Hematopoietic multipotent progenitor cell (in vitro differentiated cells): ENCODE measurements around the gene ZNF565. TPM values are rescaled to one million over a fixed set of nuclear protein-coding genes. Genes with fewer than 3 reads are reported as not detected.
"Not testable (repeated sequence)": the region's sequence is repeated elsewhere in the genome, so short reads cannot be mapped to it uniquely, and the experiment has no call there.

ENCODE experiments used
- DNase-seq, 3 donors: peaks; one replicate each; pipeline ENCODE4 v3.0.0-alpha.2; 2011 to 2015; ENCODE audit warnings: low read depth in 2 of 3, low spot score in 2 of 3
- total RNA-seq: library from RNA; depleted of rRNA; stranded (reverse); fragments of >200 nt; gene quantifications from one replicate; pipeline ENCODE4 v1.2.3, GENCODE V29; 2012

The ZNF565 gene
- total RNA-seq: 3.2 TPM

GRCh38 chr19:36214386-36215275 lies at the start of gene ZNF565, which contains the start of gene ZNF146:
Gene ZNF565, minus strand, starts transcription at chr19:36214665. Its CDS starts 12,680 bp downstream, at chr19:36201985.
Gene ZNF146, plus strand, starts transcription at chr19:36215106. Its CDS starts 21,335 bp downstream, at chr19:36236441.
- DNase-seq: peak; percentile 90 to 99 (median 97)

DNA sequence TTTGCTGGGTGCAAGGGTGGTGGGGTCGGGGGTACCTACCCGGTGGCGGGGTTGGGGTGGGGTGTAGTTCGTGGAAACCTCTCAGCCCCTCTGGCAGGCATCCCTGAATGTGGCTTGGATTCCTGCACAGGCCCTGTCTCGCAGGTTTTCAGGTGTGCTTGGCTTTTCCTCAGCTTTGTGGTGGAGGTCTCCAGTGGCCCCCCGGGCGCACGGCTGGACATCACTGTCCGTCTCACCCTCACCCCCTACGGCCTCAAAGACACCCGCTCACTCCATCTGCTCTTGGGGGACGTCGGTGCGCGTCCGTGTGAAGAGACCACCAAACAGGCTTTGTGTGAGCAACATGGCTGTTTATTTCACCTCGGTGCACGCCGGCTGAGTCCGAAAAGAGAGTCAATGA lies 44.7 kb upstream of the ZNF565 start:
- no peak for DNase-seq

DNA sequence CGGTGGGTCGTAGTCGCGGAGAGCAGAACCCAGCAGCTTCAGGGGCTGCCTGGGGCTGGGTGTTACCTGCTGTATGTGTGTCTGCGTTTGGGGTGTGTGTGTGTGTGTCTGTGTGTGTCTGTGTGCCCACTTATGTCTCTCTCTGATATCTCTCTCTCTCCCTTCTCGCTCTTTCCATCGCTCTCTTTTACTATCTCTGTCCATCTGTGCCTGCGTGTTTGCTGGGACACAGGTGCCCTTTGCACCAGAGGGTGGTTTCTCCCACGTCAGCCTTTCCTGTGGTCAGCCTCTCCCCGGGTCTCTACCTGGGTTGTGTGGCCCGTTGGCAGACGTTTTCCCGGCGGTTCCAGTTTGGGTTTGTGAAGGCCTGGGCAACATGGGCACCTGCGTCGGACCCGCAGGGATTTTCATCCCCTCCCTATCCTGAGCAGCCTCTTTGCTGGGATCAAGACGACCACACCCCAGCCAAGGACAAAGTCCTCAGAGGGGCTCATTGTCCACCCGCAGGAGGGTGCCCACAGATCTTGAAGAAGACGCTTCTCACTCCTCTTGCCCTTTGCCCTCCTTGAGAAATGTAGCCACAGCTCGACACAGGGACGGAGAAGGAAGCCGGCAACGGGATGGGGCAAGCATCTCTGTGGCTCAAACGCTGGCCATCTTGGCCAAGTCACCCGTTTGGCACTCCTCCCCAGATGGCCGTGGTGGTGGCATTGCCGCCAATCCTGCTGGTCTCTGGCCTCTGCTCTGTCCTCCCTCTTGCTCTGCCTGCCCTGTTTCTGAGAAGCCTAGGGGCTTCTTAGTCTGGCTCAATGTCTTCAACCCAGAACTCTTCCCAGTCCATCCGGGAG lies 43.8 kb upstream of the ZNF565 start:
- DNase-seq: no peak

DNA sequence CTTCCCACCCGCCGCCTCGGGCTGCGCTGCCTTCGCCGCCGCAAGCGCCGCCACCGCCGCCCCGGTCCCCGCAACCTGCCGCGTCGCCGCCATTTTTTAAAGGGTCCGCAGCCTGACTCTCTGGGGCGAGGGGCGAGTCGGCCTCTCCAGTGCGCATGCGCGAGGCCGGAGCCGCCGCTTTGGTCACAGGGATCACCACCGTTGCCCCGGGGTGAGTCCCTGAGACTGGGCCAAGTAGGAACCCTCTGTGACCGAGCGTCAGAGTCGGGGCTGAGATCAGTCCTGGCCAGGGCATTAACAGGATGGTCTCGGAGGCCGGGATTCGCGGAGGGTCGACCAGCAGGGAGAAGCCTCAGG lies 43.0 kb upstream of the ZNF565 start:
- DNase-seq: peak in 1 of 3 donors; percentile 14

GRCh38 chr19:36256853-36257519 lies 42.5 kb upstream of the ZNF565 start:
- DNase-seq: no peak

GRCh38 chr19:36256064-36256463 lies 41.6 kb upstream of the ZNF565 start:
- no peak for DNase-seq

- no peak for DNase-seq
Observed at GRCh38 chr19:36255316-36255715, 40.9 kb upstream of the ZNF565 start.

DNA sequence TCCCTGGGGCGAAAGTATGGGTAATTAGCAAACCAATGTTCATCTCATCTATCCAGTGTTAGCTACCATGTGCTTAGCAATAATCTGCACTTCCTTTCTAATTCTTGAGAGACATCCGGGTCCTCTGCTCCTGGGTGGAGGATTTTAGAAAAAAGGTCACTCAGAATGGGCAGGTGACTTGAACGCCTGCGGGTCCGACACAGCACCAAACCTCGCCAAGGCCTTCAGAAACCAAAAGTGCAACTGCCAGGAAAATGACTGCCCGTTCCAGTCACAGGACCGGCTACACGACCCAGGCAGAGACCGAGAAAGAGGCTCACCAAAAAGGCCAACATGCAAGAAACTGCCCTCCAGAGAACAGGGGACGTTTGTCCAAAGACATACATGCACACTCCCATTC lies 40.4 kb upstream of the ZNF565 start:
- DNase-seq: no peak

DNA sequence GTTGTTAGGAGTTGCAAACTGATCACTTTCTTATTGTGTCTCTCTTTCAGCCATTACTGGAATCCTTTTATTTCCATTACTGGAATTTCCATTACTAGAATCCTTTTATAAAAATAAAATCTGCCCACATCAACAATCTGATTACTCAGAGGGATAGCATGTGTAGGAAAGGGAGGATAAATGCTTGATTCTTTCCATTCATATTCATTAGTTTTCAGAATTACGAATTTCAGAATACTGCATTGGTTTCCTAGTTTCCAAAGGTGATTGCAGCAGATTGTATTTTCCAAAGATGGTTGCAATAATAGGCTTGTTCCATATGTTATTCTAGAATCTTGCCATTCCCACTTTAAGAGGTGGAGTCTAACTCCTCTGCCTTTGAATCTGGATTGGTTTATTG lies 37.6 kb upstream of the ZNF565 start:
- DNase-seq: no peak

DNA sequence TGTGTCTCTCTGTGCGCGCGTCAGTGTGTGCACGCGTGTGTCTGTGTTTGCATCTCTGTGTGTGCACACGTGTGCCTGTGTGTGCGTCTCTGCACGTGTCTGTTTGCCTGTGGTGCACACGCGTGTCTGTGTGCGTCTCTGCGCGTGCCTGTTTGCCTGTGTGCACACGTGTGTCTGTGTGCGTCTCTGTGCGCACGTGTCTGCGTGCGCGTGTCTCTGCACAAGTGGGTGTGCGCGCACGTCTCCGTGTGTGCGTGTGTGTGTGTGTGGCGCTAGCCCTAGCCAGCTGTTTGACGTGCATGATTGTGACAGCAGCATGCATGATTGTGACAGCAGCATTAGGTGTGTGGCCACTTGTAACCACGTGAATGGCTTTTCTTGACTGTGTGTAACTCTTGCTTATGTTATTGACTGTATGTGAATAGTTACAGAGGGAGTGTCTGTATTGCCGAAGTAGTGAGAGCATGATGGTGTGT lies 31.6 kb upstream of the ZNF565 start:
- no peak for DNase-seq

DNA sequence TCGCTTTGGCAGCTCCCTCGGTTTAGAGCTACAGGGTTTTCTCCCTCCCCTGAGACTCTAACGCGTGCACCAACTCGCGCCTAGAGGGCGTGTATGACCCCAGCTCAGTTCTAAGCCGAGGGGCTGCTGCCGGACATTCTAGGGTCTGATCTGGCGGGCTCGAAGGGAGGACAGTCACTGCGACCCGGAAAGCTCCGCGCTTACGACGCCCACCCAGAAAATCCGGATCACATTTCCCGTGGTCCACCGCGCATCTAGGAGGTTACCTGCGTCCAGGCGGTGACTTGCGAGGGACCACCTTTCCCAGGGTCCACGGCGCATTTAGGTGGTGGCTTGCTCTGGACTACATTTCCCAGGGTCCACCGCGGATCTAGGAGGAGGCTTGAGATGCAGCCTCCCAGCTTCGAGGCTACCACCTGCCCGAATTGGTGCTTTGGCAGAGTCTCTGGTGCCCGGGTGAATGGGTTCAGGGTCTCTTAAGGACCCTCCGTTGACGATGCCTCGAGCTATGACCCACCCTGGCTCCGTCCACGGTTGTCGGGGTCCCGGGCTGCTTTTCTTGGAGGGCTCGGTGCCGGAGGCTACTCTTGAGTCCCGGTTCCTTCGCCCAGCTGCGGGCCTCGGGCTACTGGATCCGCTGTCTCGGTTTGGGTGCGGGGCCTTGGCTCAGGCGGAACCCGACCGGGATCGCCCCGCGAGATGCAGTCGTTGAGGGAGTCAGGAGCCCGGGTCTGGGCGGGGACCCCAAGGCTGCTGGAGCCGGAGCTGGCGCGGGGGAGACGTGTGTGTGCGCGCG lies 30.9 kb upstream of the ZNF565 start:
- DNase-seq: peak in 1 of 3 donors; percentile 33

DNA sequence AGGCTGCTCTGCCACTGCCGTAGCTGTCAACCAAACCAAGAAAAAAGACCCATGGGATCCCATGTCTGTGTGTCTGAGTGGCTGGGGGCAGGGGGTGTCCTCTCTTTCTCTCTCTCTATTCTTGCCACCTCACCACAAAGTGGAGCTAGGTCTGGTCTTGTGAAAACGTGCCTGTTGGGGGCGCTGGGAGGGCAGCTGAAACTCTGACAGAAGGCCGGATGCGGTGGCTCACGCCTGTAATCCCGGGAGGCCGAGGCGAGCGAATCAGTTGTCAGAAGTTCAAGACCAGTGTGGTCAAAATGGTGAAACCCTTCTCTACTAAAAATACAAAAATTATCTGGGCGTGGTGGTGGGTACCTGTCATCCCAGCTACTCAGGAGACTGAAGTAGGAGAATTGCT lies 29.6 kb upstream of the ZNF565 start:
- DNase-seq: no peak

- no peak for DNase-seq
Observed at GRCh38 chr19:36236946-36237310, 22.5 kb upstream of the ZNF565 start.

- no peak for DNase-seq
Observed at GRCh38 chr19:36236304-36236945, 22.0 kb upstream of the ZNF565 start.

DNA sequence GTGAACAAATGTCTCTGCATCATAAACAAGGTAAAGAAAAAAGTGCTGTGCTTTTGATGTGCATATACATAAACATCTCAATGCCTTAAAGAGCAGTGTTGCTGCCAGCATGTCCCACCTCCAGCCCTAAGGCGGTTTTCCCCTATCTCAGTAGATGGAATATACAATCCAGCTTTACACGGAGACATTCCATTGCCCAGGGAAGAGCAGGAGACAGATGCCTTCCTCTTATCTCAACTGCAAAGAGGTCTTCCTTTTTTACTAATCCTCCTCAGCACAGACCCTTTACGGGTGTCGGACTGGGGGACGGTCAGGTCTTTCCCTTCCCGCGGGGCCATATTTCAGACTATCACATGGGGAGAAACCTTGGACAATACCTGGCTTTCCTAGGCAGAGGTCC lies 19.2 kb upstream of the ZNF565 start:
- not testable (repeated sequence) for DNase-seq

DNA sequence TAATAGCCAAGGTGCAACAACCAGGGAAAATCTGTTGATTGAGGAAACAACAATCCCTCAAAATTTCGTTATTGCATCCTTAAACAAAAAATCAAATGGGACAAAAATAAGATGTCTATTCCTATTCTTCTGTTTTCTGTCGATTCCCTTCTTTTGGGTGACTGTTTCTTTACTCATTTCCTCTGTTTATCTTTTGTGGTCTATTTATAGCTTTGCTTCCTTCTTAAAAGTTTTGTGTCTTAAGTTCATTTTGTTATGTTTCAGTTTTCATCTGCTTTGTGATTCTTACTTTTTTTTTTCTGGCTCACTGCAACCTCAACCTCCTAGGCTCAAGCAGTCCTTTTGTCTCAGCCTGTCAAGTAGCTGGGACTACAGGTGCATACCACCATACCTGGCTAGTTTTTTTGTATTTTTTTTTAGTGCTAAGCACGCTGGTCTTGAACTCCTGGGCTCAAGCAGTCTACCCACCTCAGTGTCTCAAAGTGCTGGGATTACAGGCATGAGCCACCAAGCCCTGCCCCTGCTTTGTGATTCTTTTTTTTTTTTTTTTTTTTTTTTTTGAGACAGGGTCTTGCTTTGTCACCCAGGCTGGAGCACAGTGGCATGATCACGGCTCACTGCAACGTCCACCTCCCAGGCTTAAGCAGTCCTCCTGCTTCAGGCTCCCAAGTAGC lies 10.9 kb upstream of the ZNF565 start:
- DNase-seq: no peak

DNA sequence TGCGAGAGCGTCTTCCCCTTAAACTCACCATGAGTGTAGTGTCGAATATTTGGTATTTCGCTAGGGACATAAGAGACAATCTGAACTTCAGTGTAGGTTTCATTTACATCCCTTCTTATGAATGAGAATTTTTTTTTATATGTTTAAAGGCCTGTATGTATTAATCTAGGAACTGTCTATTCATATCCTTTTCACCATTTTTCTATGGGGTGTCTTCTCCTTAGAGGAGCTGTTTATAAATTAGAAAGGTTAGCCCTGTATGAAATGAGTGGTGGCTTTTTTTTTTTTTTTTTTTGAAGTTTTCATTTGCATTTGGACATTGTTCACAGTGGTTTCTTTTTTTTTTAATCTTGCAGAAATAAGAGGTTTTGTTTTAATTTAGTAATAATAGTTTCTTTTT lies 8.0 kb upstream of the ZNF565 start:
- DNase-seq: no peak

DNA sequence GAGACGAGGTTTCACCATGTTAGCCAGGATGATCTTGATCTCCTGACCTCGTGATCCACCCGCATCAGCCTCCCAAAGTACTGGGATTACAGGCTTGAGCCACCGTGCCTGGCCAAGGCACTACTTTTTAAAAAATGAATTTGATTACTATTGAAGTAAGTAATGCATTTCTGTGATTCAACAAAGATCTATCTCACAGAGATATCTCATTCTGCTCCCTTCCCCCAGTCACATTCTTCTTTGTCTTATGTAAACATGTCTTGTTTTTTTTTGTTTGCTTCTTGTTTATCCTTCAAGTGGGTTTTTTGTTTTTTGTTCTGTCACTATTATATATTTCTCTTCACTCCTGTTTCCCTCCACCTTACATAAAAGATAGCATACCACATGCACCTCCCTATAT lies 7.0 kb upstream of the ZNF565 start:
- no peak for DNase-seq
